SK-N-MC (cell line): Measurements from ENCODE around the gene RPS6KL1.

Experiments used
- DNase-seq: peaks from one replicate; pipeline ENCODE4 v3.0.0-alpha.2; 2011; ENCODE audit warnings: low read depth, low spot score
- H3K27ac ChIP-seq: fragments of 200-600 bp; sonication (generic); 2 replicates; pipeline ENCODE4 v1.5.1; 2016; ENCODE audit warnings: mixed run types
- H3K36me3 ChIP-seq: fragments of 200-600 bp; sonication (generic); 2 replicates; pipeline ENCODE4 v1.6.1; 2017; ENCODE audit warnings: antibody characterized with exemption, low read length, mixed read lengths; ENCODE audit not compliant: insufficient read depth
- H3K4me3 ChIP-seq: fragments of 200-600 bp; sonication (generic); 2 replicates; pipeline ENCODE4 v1.5.1; 2016
- H3K9ac ChIP-seq: fragments of 200-600 bp; sonication (generic); 2 replicates; pipeline ENCODE4 v1.8.0; 2017; ENCODE audit warnings: mixed run types, mixed read lengths; ENCODE audit not compliant: insufficient read length
- H3K9me3 ChIP-seq: fragments of 200-600 bp; sonication (generic); 2 replicates; pipeline ENCODE4 v1.6.1; 2017; ENCODE audit warnings: low read depth, mild to moderate bottlenecking, antibody characterized with exemption, low read length, moderate library complexity, mixed read lengths
- EZH2 ChIP-seq: fragments of 200-600 bp; sonication (generic); IDR thresholded peaks from one replicate; pipeline ENCODE4 v1.6.1; 2017; ENCODE audit warnings: antibody characterized with exemption
- FOXP2 ChIP-seq: optimal IDR thresholded peaks from 2 replicates; pipeline ENCODE3; 2011; ENCODE audit warnings: mild to moderate bottlenecking, moderate library complexity; ENCODE audit not compliant: insufficient read depth; ENCODE audit errors: extremely low read length, control extremely low read depth
- POLR2AphosphoS5 ChIP-seq: IDR thresholded peaks from 2 replicates; pipeline ENCODE4 v1.6.1; 2012; ENCODE audit warnings: mild to moderate bottlenecking, low read depth, low read length, borderline replicate concordance

RPS6KL1 gene

GRCh38 chr14:74922752-74923401 is at the start of gene RPS6KL1:
TSS of gene RPS6KL1 (minus strand) at chr14:74923260. CDS start at chr14:74921541, 1,719 bp downstream.
- no peak within 1 kb of the TSS for H3K4me3 ChIP-seq
- no peak within 1 kb of the TSS for H3K27ac ChIP-seq
- TF ChIP-seq FOXP2, result no peak
- no peak for TF ChIP-seq EZH2
- no peak for TF ChIP-seq POLR2AphosphoS5
- no peak within 1 kb of the TSS for H3K9ac ChIP-seq
- H3K36me3 ChIP-seq, result no peaks in the 10 kb centered on the region
- no peaks in the 10 kb centered on the region for H3K9me3 ChIP-seq
- no peak for DNase-seq

- DNase-seq, result no peak
- no peaks in the 10 kb centered on the region for H3K9me3 ChIP-seq
- no peak overlapping the region for H3K27ac ChIP-seq
- H3K4me3 ChIP-seq, result no peak overlapping the region
- no peak overlapping the region for H3K9ac ChIP-seq
- no peaks in the 10 kb centered on the region for H3K36me3 ChIP-seq
- TF ChIP-seq EZH2 (no peak), POLR2AphosphoS5 (no peak), FOXP2 (no peak)
These were observed 45.8 kb upstream of the RPS6KL1 start for GRCh38 chr14:74968811-74969210.

- Histone ChIP-seq H3K4me3 (no peak overlapping the region), H3K9ac (no peak overlapping the region), H3K9me3 (no peaks in the 10 kb centered on the region), H3K36me3 (no peaks in the 10 kb centered on the region), H3K27ac (no peak overlapping the region)
- DNase-seq, result no peak
- TF ChIP-seq POLR2AphosphoS5, result no peak
- no peak for TF ChIP-seq EZH2
- no peak for TF ChIP-seq FOXP2
These were observed 42.6 kb upstream of the RPS6KL1 start for GRCh38 chr14:74965486-74966153.

GRCh38 chr14:74964787-74965485 is 41.9 kb upstream of the RPS6KL1 start:
- no peak overlapping the region for H3K4me3 ChIP-seq
- no peak overlapping the region for H3K9ac ChIP-seq
- no peak for TF ChIP-seq POLR2AphosphoS5
- TF ChIP-seq FOXP2, result no peak
- TF ChIP-seq EZH2, result no peak
- no peaks in the 10 kb centered on the region for H3K9me3 ChIP-seq
- no peaks in the 10 kb centered on the region for H3K36me3 ChIP-seq
- DNase-seq, result no peak
- H3K27ac ChIP-seq, result no peak overlapping the region

- no peak overlapping the region for H3K9ac ChIP-seq
- no peaks in the 10 kb centered on the region for H3K9me3 ChIP-seq
- H3K36me3 ChIP-seq, result no peaks in the 10 kb centered on the region
- no peak overlapping the region for H3K27ac ChIP-seq
- no peak overlapping the region for H3K4me3 ChIP-seq
- TF ChIP-seq POLR2AphosphoS5, result no peak
- no peak for TF ChIP-seq EZH2
- TF ChIP-seq FOXP2, result no peak
- no peak for DNase-seq
These were observed 40.7 kb upstream of the RPS6KL1 start for GRCh38 chr14:74963705-74964271.

GRCh38 chr14:74963178-74963704 is 40.2 kb upstream of the RPS6KL1 start:
- no peak overlapping the region for H3K9ac ChIP-seq
- TF ChIP-seq FOXP2, result no peak
- H3K36me3 ChIP-seq, result no peaks in the 10 kb centered on the region
- no peak overlapping the region for H3K4me3 ChIP-seq
- H3K9me3 ChIP-seq, result no peaks in the 10 kb centered on the region
- H3K27ac ChIP-seq, result no peak overlapping the region
- DNase-seq, result no peak

GRCh38 chr14:74962493-74962892 is 39.4 kb upstream of the RPS6KL1 start:
- DNase-seq, result no peak
- no peaks in the 10 kb centered on the region for H3K36me3 ChIP-seq
- H3K4me3 ChIP-seq, result no peak overlapping the region
- TF ChIP-seq EZH2 (no peak), FOXP2 (no peak)
- no peak overlapping the region for H3K27ac ChIP-seq
- no peak overlapping the region for H3K9ac ChIP-seq
- H3K9me3 ChIP-seq, result no peaks in the 10 kb centered on the region

GRCh38 chr14:74962046-74962445 is 39.0 kb upstream of the RPS6KL1 start:
- Histone ChIP-seq H3K27ac (no peak overlapping the region), H3K4me3 (no peak overlapping the region), H3K9me3 (no peaks in the 10 kb centered on the region), H3K9ac (no peak overlapping the region), H3K36me3 (no peaks in the 10 kb centered on the region)
- no peak for DNase-seq
- TF ChIP-seq FOXP2, result no peak
- TF ChIP-seq EZH2, result no peak
- TF ChIP-seq POLR2AphosphoS5, result no peak
